PFSK-1 (cell line): ENCODE measurements around the gene LHX3.

Experiments used
- FOXP2 ChIP-seq: optimal IDR thresholded peaks from 2 replicates; pipeline ENCODE3; 2011; ENCODE audit warnings: borderline replicate concordance, control low read depth, inconsistent platforms; ENCODE audit not compliant: insufficient read depth; ENCODE audit errors: extremely low read length, extremely low read depth
- POLR2AphosphoS5 ChIP-seq: IDR thresholded peaks from 2 replicates; pipeline ENCODE4 v1.6.1; 2012; ENCODE audit warnings: low read depth, mild to moderate bottlenecking, control low read depth, low read length, moderate library complexity
- REST ChIP-seq, 2 experiments: IDR thresholded peaks; 2 replicates each; pipeline versions ENCODE4 v1.6.1 to v1.8.0; 2011 to 2012; ENCODE audit warnings: low read depth in 2 of 2, low read length in 2 of 2, control low read depth in 1 of 2, inconsistent platforms in 1 of 2, mild to moderate bottlenecking in 1 of 2, moderate library complexity in 1 of 2; ENCODE audit not compliant: insufficient read depth in 1 of 2
- SIN3A ChIP-seq: IDR thresholded peaks from 2 replicates; pipeline ENCODE4 v1.6.1; 2012; ENCODE audit warnings: mild to moderate bottlenecking, low read length, moderate library complexity, borderline replicate concordance; ENCODE audit not compliant: insufficient read depth
- TAF1 ChIP-seq: IDR thresholded peaks from 2 replicates; pipeline ENCODE4 v1.6.1; 2012; ENCODE audit warnings: low read length, control low read depth, borderline replicate concordance; ENCODE audit not compliant: insufficient read depth

- TF ChIP-seq POLR2AphosphoS5 (no peak), TAF1 (no peak), SIN3A (no peak), FOXP2 (no peak), REST (IDR thresholded peaks at IDR 0.05; ENCODE audit: insufficient read depth in 1 of 2, low read depth in 2 of 2, low read length in 2 of 2) (no peak)
Measured at GRCh38 chr9:136241542-136241941, 36.6 kb upstream of the LHX3 start.
